SU-DHL-6 (cell line): ENCODE results near the gene MAD2L1.

Experiments
- H2AFZ ChIP-seq: fragments of 200-600 bp; sonication (generic); 2 replicates; pipeline ENCODE4 v1.6.1; 2014; ENCODE audit warnings: low read depth, mild to moderate bottlenecking, moderate library complexity, mixed read lengths, antibody characterized with exemption, low read length; ENCODE audit not compliant: severe bottlenecking
- H3F3A ChIP-seq: fragments of 200-600 bp; shearing (Covaris generic); 2 replicates; pipeline ENCODE4 v1.6.0; 2016; ENCODE audit warnings: antibody characterized with exemption, mild to moderate bottlenecking; ENCODE audit not compliant: insufficient read depth
- H3K27ac ChIP-seq: fragments of 200-600 bp; sonication (generic); 2 replicates; pipeline ENCODE4 v1.5.1; 2016; ENCODE audit warnings: low read depth, mild to moderate bottlenecking, low read length, moderate library complexity, mixed read lengths
- H3K27me3 ChIP-seq: fragments of 200-600 bp; sonication (generic), shearing (Covaris generic); 2 replicates; pipeline ENCODE4 v1.6.0; 2014; ENCODE audit warnings: mild to moderate bottlenecking, low read length
- H3K36me3 ChIP-seq: fragments of 200-600 bp; sonication (generic); 2 replicates; pipeline ENCODE4 v1.6.1; 2014; ENCODE audit warnings: mild to moderate bottlenecking, low read length, mixed read lengths
- H3K4me2 ChIP-seq: fragments of 300-600, 200-600 bp; shearing (Covaris generic), sonication (generic); 2 replicates; pipeline ENCODE4 v1.6.0; 2014; ENCODE audit warnings: low read length, low read depth, mild to moderate bottlenecking; ENCODE audit not compliant: poor library complexity, severe bottlenecking
- H3K4me3 ChIP-seq: fragments of 200-600 bp; sonication (generic); 2 replicates; pipeline ENCODE4 v1.5.1; 2014; ENCODE audit warnings: antibody characterized with exemption, low read length, mild to moderate bottlenecking, mixed read lengths; ENCODE audit not compliant: insufficient read depth, poor library complexity, severe bottlenecking
- H3K79me2 ChIP-seq: fragments of 200-600 bp; sonication (generic); 2 replicates; pipeline ENCODE4 v1.6.1; 2014; ENCODE audit warnings: mild to moderate bottlenecking, low read length, moderate library complexity; ENCODE audit not compliant: insufficient read depth
- H3K9ac ChIP-seq: fragments of 200-600 bp; sonication (generic); 2 replicates; pipeline ENCODE4 v1.7.0; 2014; ENCODE audit warnings: mild to moderate bottlenecking, low read length
- H3K9me2 ChIP-seq: fragments of 200-600 bp; sonication (generic); replicated peaks from 2 replicates; pipeline ENCODE4 v1.6.1; 2014; ENCODE audit warnings: low read length; ENCODE audit not compliant: insufficient read depth
- H3K9me3 ChIP-seq: fragments of 200-600 bp; sonication (generic); 2 replicates; pipeline ENCODE4 v1.6.1; 2014; ENCODE audit warnings: low read length, mixed read lengths; ENCODE audit not compliant: insufficient read depth
- H4K20me1 ChIP-seq: fragments of 200-600 bp; sonication (generic); 2 replicates; pipeline ENCODE4 v1.6.1; 2014; ENCODE audit warnings: low read depth, mild to moderate bottlenecking, antibody characterized with exemption, low read length, moderate library complexity, mixed read lengths
- EZH2phosphoT487 ChIP-seq: fragments of 200-600 bp; sonication (generic), shearing (Covaris generic); conservative IDR thresholded peaks from 2 replicates; pipeline ENCODE4 v1.6.1; 2018; ENCODE audit warnings: mild to moderate bottlenecking, antibody characterized with exemption, low read length, moderate library complexity, mixed read lengths
- TF ChIP-seq, protein P1 (sequence below): fragments of 200-600 bp; sonication (generic); IDR thresholded peaks from one replicate; pipeline ENCODE4 v1.5.1; 2017; ENCODE audit warnings: antibody characterized with exemption, mild to moderate bottlenecking, low read length, moderate library complexity; ENCODE audit not compliant: insufficient read depth, poor library complexity, severe bottlenecking

The MAD2L1 gene

DNA sequence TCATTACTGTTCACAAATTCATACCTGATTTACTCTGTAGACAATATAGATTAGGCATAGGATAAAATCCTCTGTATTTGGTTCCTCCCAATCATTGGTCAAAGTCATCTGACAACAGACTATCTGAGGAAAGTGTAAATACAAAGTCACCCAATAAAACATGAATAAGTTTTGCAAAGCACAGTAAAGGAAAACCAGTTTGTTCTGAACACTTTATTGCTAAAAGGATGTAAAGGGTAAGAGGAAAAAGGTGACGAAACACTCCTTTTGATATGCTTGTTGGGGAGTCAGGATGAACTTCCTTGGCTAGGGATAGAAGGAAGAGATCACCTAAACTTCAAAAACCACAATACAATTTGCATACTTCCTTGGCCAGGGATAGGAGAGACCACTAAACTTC lies 10.9 kb downstream of the MAD2L1 start:
- H3K4me3 ChIP-seq, result no peak overlapping the region
- H3K9me3 ChIP-seq, result no peaks in the 10 kb centered on the region
- no peak overlapping the region for H3K9ac ChIP-seq
- no peaks in the 10 kb centered on the region for H3K9me2 ChIP-seq
- H3K27me3 ChIP-seq, result no peaks in the 10 kb centered on the region
- TF ChIP-seq EZH2phosphoT487, result no peak
- TF ChIP-seq, protein P1, sequence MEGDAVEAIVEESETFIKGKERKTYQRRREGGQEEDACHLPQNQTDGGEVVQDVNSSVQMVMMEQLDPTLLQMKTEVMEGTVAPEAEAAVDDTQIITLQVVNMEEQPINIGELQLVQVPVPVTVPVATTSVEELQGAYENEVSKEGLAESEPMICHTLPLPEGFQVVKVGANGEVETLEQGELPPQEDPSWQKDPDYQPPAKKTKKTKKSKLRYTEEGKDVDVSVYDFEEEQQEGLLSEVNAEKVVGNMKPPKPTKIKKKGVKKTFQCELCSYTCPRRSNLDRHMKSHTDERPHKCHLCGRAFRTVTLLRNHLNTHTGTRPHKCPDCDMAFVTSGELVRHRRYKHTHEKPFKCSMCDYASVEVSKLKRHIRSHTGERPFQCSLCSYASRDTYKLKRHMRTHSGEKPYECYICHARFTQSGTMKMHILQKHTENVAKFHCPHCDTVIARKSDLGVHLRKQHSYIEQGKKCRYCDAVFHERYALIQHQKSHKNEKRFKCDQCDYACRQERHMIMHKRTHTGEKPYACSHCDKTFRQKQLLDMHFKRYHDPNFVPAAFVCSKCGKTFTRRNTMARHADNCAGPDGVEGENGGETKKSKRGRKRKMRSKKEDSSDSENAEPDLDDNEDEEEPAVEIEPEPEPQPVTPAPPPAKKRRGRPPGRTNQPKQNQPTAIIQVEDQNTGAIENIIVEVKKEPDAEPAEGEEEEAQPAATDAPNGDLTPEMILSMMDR, result no peak
- H2AFZ ChIP-seq, result no peak overlapping the region
- no peaks in the 10 kb centered on the region for H4K20me1 ChIP-seq
- H3K36me3 ChIP-seq, result peaks cover 11% of the 10 kb centered on the region; the same call in 1 of the 2 replicates
- H3F3A ChIP-seq, result 0 out of 2 replicates have a peak, but pooled peaks cover 3% of the 10 kb centered on the region
- no peak overlapping the region for H3K27ac ChIP-seq
- H3K79me2 ChIP-seq, result 0 out of 2 replicates have a peak, but pooled peaks cover 5% of the 10 kb centered on the region
- H3K4me2 ChIP-seq, result no peak overlapping the region

DNA sequence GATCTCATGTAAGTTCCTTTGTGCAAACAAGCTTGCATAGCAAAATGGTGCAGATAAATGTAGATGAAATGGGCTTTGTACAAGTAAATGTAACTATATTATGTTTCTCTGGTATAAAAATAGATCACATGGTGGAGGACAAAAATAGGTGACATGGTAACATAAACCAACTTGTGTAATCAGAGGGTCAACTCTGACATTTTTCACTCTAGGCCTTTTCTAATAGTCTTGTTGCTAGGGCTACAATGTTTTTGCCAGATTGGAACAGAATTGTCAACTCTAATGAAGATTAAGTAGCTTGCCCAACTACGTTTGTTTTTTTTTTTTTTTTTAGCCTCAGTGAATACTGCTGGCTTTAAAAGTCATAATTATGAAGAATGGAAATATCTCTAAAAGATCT lies 11.5 kb downstream of the MAD2L1 start:
- TF ChIP-seq, protein P1, result no peak
- TF ChIP-seq EZH2phosphoT487, result no peak
- H3K36me3 ChIP-seq, result peaks cover 9% of the 10 kb centered on the region; the same call in 1 of the 2 replicates
- no peak overlapping the region for H3K4me2 ChIP-seq

DNA sequence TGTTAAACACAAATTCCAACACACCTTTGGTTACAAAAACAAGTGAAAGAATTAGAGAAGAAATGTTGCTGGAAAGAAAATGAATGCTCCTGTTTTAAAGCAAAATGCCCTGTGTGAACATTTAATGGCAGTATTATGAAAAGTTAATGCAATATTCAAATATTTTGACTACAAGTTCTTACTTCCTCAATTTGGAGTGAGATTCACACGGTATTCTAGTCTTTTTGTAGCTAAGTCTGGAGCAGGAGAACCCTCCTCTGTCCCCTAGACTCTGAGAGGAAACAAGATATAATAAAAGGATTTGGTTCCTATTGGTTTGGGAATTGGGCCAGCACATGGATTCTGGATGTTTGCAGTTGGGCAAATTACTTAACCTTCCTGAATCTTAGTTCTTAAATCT lies 12.7 kb downstream of the MAD2L1 start:
- H3K9ac ChIP-seq, result no peak overlapping the region
- 0 out of 2 replicates have a peak, but pooled peaks cover 5% of the 10 kb centered on the region for H3K79me2 ChIP-seq
- H3K9me3 ChIP-seq, result no peaks in the 10 kb centered on the region
- no peak overlapping the region for H3K4me3 ChIP-seq
- no peak overlapping the region for H3K4me2 ChIP-seq
- no peak overlapping the region for H2AFZ ChIP-seq
- H3K27me3 ChIP-seq, result no peaks in the 10 kb centered on the region
- no peaks in the 10 kb centered on the region for H3K9me2 ChIP-seq
- TF ChIP-seq EZH2phosphoT487, result no peak
- TF ChIP-seq, protein P1, result no peak
- H3K27ac ChIP-seq, result no peak overlapping the region
- H3K36me3 ChIP-seq, result peaks cover 4% of the 10 kb centered on the region; the same call in 1 of the 2 replicates
- no peaks in the 10 kb centered on the region for H4K20me1 ChIP-seq
- peaks cover 6% of the 10 kb centered on the region; the same call in 1 of the 2 replicates for H3F3A ChIP-seq

More for the DNA sequence above, 11.5 kb downstream of the MAD2L1 start:
- H3K27me3 ChIP-seq, result no peaks in the 10 kb centered on the region
- H4K20me1 ChIP-seq, result no peaks in the 10 kb centered on the region
- H3K79me2 ChIP-seq, result 0 out of 2 replicates have a peak, but pooled peaks cover 5% of the 10 kb centered on the region
- no peak overlapping the region for H2AFZ ChIP-seq
- H3K9me3 ChIP-seq, result no peaks in the 10 kb centered on the region
- H3K9me2 ChIP-seq, result no peaks in the 10 kb centered on the region
- H3F3A ChIP-seq, result peaks cover 5% of the 10 kb centered on the region; the same call in 1 of the 2 replicates
- H3K27ac ChIP-seq, result no peak overlapping the region
- H3K9ac ChIP-seq, result no peak overlapping the region
- no peak overlapping the region for H3K4me3 ChIP-seq
